ENCODE data around the gene SCAMP3. TPM values are rescaled to one million over a fixed set of nuclear protein-coding genes. Genes with fewer than 3 reads are reported as not detected.

SCAMP3 gene
- polyA plus RNA-seq, 4 donors = 59.7 to 64.7 (median 60.8) TPM

DNA sequence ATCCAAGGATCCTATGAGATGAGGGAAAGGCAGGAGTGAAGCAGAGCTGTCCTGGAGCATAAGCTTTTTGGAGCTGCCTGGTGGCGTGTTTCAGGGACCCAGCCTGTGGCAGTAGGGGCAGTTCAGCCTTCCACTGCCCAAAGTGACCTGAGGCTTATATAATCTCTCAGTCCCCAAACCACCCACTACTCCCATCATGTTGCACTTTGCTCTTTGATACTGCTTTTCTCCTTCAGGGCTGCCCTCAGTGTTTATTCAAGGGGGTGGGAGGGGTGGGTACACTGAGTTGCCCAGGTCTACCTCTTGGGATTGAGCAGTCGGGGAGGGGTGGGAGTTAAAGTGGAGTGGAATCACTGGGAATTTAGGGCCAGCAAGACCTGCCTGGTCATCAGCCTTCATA lies 24.4 kb upstream of the SCAMP3 start:
- no peak for DNase-seq (ENCODE audit: low read depth in 4 of 4, low spot score in 3 of 4)

DNA sequence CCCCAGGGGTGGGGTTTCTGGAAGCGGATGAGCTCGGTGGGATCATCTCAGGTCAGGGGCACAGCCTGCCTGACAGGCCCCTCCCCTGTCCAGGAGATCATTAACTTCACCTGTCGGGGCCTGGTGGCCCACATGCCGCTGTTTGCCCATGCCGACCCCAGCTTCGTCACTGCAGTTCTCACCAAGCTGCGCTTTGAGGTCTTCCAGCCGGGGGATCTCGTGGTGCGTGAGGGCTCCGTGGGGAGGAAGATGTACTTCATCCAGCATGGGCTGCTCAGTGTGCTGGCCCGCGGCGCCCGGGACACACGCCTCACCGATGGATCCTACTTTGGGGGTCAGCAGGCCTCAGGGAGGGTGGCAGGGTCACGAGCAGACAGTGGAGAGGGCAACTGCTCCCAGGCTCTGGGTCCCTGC lies 23.5 kb upstream of the SCAMP3 start:
- no peak for DNase-seq (ENCODE audit: low read depth in 4 of 4, low spot score in 3 of 4)

DNA sequence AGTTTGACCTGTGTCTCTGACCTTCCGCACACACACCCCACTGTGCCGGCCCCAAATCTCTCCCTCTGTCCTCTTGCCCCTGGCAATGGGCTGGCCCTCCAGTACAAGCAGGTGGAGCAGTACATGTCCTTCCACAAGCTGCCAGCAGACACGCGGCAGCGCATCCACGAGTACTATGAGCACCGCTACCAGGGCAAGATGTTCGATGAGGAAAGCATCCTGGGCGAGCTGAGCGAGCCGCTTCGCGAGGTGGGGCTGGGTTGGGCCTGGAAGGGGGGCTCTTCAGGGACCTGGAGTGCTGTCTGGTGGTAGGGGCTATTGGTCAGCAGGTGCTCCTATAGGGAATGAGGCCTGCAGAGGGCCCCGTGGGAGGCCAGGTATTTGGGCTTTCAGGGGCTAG lies 22.9 kb upstream of the SCAMP3 start:
- no peak for DNase-seq (ENCODE audit: low read depth in 4 of 4, low spot score in 3 of 4)

DNA sequence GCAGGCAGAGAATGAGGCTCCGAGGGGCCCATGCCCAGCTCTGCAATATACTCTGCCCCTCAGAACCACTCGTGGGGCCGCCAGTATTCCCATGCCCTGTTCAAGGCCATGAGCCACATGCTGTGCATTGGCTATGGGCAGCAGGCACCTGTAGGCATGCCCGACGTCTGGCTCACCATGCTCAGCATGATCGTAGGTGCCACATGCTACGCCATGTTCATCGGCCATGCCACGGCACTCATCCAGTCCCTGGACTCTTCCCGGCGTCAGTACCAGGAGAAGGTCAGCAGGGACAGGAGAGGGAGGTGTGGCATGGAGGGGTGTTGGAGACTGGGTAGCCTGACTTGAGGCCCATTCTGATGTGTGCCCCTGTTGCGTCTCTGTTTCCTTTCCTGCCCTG lies 22.3 kb upstream of the SCAMP3 start:
- DNase-seq (ENCODE audit: low read depth in 4 of 4, low spot score in 3 of 4) = no peak

DNA sequence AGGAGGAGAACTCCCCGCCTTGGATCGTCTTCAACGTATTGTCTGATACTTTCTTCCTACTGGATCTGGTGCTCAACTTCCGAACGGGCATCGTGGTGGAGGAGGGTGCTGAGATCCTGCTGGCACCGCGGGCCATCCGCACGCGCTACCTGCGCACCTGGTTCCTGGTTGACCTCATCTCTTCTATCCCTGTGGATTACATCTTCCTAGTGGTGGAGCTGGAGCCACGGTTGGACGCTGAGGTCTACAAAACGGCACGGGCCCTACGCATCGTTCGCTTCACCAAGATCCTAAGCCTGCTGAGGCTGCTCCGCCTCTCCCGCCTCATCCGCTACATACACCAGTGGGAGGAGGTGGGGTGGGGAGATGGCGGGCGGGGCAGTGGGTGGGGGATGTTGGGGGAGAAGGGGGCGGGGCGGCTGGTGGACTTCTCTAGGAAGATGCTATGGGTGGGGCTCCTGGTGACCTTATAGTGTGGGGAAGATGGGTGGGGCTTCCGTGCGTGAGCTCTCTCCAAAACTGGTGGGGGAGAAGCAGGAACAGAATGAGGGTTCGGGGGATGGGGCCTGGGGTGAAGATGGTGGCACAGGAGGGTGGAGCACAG lies 20.4 kb upstream of the SCAMP3 start:
- no peak for DNase-seq (ENCODE audit: low read depth in 4 of 4, low spot score in 3 of 4)

DNA sequence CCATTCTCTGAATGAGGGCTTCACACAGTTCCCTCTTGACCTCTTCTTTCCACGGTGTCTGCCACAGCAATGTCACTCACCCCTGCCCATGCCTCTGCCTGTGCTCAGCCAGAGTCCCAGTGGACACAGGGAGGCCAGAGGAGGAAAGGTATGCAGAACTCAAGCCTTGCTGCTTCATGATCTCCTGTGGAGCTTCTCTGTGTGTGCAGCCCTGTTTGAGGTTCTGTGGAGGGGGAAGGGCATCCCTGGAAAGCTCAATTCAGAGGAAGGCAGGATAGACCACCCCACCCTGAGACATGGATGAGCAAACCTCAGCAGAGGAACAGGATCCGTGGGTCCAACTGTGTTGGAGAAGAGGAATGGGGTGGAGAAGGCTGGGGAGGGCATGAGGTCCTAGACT lies 17.1 kb upstream of the SCAMP3 start:
- no peak for DNase-seq (ENCODE audit: low read depth in 4 of 4, low spot score in 3 of 4)

DNA sequence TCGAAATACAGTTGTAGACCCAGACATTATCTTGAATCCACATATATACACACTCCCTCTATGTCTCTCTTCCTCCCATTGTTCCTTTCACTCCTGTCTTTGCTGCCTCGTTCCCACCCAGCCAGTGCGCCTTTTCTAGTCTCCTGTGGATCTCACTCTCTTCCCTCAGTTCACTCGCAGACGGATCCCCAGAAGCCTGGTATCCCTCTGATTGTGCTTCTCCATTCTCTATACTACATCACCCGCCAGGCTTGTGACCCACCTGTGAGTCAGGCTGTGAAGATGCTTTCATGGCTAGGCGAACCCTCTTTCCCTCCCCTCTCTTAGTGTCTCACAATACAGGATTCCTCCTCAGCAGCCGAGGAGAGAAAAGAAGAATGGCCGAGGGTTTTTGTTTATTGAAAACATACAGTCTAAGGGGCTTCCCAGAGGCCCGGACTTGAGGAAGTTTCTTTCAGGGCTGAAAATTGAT lies 16.6 kb upstream of the SCAMP3 start:
- DNase-seq (ENCODE audit: low read depth in 4 of 4, low spot score in 3 of 4) = no peak

DNA sequence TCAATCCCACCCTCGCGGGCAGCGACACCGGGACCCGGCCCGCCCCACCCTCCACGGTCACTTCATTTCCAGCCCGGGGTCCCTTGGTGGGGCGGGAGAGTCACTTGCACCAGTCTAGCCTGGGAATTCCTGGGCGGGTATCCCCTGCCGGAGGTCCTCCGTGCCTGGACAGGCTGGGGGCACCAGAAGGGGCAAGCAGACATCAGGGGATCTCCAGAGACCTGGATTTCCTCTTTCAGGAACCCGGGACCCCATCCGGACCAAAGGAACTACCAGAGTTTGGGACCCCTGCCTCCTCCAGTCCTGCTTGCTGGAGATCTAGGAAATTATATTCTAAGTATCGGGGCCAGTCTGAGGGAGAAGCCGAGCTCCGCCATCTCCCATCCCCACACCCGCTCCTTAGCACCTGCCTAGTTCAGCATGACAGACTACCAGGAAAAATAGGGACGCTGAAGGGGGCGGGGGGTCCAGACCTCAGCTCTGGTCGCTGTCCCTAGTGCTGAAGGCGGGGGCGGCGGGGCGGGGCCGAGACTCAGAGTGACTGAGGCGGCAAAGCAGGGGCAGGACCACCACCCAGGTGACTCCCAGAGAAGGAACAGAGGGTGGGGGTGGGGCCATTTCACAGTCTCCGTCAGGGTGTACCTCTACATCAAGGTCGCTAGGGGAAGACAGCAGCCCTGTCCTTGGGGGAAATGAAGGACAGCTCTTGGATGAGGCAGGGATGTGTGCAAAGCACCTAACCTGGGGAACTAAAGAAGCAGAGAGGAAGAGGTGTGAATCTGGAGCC lies 15.9 kb upstream of the SCAMP3 start:
- peak in 2 of 4 donors; percentile 60 to 66 for DNase-seq (ENCODE audit: low read depth in 4 of 4, low spot score in 3 of 4)

DNA sequence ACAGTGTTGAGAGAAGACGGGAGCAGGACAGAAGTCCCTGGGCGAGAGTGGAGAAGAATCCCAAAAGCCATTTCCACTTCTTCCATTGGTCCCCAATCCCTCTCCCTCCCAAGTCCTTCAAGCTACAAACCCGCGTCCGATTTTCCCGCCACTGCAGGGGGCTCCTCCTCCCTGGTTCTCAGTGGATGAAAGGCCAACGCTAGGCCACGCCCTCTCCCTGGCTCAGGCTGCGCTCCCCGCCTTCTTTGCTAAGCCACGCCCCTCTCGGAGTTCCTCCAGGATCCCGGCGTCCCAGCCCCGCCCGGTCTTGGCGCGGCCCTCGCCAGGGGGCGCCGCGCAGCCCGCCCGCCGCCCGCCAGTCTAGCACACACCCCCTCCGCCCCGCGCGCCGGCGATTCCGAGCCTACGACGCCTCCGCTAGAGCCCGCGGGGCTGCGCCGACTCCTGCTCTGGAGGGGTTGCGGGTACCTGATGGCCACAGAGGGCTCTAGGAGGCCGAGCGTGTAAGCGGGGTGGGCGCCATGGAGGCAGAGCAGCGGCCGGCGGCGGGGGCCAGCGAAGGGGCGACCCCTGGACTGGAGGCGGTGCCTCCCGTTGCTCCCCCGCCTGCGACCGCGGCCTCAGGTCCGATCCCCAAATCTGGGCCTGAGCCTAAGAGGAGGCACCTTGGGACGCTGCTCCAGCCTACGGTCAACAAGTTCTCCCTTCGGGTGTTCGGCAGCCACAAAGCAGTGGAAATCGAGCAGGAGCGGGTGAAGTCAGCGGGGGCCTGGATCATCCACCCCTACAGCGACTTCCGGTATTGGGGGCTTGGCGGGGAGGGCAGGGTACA lies 15.1 kb upstream of the SCAMP3 start, which contains the start of gene HCN3:
TSS of gene HCN3 (plus strand) at position 394 of the 832 bp plus-strand sequence. CDS start at position 522, 128 bp downstream.
- peak; percentile 95 to 97 (median 96) for DNase-seq (ENCODE audit: low read depth in 4 of 4, low spot score in 3 of 4)

DNA sequence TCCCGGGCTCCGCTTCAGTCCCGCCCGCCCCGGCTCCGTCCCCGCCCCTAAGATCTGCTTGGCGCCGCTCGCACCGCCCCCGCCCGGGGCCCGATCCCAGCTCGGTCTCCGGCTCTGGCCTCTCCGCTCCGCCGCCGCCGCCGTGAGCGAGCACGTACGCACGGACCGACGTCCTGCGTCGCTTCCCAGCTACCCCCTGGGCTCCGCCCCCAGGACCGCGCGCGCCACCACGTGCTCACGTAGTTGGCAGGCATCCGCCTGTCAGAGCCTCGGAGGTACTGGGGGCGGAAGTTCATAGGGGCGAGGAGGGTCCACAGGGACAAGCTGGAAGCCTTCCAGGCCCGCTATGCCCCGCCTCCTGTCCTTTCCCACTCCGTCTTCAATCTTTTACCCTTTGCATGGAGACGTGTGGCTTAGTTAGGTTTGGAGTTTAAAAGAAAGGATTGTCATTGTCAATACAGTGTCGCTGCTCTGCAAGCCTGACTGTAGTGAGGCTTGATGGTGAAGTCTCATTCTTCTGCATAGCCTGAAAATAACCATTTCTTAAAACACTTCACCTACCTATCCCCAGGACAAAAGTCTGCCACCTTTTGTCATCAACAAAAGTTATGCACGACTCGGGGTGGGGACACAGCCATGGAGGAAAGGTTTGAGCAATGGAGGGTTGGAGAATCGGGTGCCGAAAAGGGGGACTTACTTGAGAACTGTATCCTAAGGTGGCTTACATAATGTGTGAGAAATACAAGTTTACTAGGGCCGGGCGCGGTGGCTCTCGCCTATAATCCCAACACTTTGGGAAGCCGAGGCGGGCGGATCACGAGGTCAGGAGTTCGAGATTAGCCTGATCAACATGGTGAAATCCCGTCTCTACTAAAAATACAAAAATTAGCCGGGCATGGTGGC lies 11.4 kb upstream of the SCAMP3 start, which contains the start of gene CLK2:
TSS of gene CLK2 (minus strand) at position 162 of the 903 bp plus-strand sequence. CDS start 2,527 bp downstream, outside the sequence.
- DNase-seq (ENCODE audit: low read depth in 4 of 4, low spot score in 3 of 4) = peak; percentile 89 to 91 (median 90)

DNA sequence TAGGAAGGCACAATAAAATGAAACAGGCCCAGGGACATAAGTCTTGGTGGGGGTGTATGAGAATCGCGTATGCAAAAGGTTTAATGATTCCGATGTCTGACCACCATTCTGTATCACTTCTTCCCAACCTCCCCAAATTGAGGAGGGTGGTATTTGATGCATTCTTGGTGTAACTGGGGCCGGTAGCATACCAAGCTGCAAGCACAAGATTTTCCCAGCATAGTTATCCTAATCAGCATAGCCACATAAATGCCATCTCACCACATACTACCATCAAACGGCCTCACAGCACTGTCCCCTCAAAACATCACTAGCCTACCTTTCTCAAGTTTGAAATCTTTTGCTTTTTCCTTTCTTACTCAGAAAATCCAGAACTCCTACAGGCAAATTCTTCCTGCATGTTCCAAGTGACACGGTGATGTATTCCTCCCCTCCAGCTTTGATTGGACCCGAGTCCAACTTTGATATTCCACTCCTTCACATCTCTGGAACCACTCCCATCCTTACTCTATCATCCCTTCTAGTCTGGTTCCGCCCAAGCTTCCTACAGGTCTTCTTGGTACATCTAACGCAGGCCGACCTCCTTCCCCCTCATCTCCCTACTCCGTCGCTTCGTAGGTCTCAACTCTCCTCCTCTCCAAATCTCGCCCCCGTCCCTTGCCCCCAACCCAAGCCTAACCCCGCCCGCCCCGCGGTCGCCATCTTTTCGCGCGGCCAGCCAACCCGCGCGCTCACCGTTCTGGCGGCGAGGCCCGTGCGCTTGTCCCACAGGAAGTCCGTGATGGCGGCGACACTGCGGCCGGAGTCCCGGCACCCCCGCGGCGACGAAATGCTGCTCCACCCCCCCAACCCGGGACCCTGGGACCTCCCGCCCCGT lies 10.5 kb upstream of the SCAMP3 start:
- no peak for DNase-seq (ENCODE audit: low read depth in 4 of 4, low spot score in 3 of 4)

DNA sequence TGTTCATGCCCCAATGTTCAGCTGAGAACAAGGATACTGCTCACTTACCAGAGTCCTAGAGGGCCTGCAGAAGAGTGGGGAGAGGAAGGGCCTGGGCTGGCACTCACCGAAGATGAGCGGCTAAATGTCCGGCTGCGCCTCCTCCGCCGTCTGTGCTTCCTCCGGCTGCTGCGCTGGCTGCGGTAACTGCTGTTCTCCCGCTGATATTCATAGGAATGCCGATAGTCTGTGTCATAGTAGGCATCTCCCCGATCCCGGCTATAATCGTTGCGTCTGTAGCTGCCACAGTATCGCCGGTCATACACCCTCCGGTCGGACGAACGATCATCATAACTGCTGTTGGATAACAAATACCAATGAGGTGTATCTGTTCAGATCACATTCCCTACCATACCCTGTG lies 7.2 kb upstream of the SCAMP3 start:
- DNase-seq (ENCODE audit: low read depth in 4 of 4, low spot score in 3 of 4) = no peak

DNA sequence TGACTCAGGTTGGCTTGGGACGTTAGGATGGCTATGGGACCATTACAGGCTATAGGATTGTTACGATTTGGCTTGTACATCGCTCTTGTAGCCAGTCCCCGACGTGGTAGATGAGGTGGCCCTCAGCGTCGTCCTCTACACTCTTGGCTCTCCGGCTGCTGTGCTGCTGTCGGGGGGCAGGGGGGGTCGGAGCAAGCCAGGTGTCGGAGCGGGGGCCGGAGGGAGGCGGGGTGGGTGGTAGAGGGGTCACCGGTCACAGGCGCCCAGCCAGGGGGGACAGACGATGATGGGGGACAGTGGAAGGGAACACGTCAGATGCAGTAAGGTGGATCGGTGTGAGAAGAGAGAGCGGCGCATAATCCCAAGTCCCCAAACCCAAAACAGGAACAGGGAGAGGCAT lies 6.5 kb upstream of the SCAMP3 start:
- no peak for DNase-seq (ENCODE audit: low read depth in 4 of 4, low spot score in 3 of 4)

DNA sequence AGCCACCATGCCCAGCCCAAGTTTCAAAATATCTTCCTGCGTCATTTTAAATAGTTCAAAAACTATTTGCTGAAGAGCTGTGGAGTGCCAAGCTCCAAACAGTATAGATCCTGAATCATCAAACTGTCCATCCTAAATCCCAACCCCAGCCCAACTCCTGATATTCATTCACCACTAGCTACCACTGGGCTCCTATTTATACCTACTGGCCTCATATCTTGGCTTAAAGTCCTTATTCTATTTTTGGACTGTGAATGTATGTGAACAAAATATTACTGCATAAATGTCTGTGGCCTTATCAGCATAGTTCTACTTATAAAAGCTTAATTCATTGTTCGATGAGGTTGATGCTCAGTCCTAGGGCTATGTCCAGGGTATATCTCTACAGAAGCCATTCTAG lies 5.2 kb upstream of the SCAMP3 start:
- no peak for DNase-seq (ENCODE audit: low read depth in 4 of 4, low spot score in 3 of 4)

DNA sequence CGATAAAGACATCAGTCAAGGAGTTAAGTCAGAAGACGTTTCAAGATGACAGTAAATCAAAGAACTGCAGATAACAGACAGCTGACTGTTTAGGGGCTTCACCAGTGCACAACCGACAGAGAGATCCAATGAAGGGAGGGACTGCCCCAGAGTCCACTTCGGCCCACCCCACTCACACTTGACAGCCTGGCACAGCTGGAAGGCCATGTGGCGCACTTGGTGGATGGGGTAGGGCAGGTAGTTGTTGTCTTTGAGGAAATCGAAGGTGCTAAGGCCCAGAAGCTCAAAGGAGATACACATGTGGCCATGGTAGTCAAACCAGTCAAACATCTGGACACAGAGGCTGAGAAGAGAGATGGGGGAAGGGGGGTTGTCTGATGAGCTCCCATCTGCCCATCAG lies 4.4 kb upstream of the SCAMP3 start:
- DNase-seq (ENCODE audit: low read depth in 4 of 4, low spot score in 3 of 4) = no peak

DNA sequence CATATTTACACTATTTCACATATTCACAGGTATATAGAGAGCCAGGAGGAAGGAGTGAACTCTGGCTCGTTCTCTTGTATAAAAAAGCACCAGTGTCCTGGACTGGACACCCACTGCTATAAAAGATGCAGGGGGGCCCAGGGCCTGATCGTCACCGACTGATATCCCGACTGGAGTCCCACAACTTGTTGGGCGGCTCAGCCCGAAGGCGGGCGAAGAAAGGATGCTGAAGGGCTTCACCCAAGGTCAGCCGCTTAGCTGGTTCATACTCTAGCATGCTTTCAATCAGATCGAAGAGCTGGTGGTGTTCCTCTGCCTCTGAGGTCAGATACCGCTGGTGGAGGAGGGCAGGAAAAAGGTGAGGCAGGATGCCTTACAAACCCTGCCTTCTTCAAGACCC lies 907 bp upstream of the SCAMP3 start:
- no peak for DNase-seq (ENCODE audit: low read depth in 4 of 4, low spot score in 3 of 4)

DNA sequence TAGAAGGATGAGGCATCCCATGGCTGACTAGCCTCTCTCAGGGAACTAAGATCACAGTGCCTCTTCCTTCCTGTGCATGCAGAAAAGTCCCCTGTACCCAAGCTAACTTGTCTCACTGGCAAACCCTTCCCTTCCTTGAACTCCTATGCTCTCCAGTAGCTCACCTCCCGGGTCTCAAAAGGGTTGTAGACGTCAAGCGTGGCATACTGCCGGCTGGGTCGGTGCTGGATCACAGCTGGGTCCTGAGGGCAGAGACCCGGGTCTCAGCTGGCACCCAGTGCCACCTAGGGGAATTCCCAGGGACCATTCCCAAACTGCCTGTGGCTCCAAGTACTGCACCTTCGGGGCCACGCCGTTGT lies 688 bp downstream of the SCAMP3 start:
- DNase-seq (ENCODE audit: low read depth in 4 of 4, low spot score in 3 of 4) = no peak

DNA sequence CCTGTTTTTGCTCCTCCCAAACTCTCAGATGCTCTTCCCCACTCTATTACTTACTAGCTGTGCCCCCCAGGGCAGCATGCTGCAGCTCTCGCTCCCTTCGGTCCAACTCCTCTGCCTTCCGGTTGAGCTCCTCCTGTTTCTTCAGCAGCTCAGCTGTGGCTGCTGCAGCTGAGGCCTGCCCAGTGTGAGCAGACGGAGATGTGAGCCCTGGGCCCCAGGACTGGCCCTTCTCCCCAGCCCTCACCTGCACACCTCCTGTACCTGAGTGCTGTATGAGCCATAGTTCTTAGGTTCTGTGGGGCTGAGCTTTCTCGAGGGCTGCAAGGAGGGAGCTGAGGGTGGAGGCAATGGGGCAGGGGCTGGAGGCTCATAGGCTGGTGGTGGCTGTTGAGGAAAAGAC lies 1.9 kb downstream of the SCAMP3 start:
- no peak for DNase-seq (ENCODE audit: low read depth in 4 of 4, low spot score in 3 of 4)
